ENCODE measurements around the gene GNB1.

GRCh38 chr1:1894354-1895059 lies 3.6 kb upstream of the GNB1 start:
- TF ChIP-seq CTCF (IDR thresholded peaks at IDR 0.05), result no peak
- TF ChIP-seq POLR2AphosphoS5 (IDR thresholded peaks at IDR 0.05), result peak in 1 of 3 donors; percentile 32
